SU-DHL-6 (cell line): ENCODE data around the gene ATP6V0D1.

Experiments
- H2AFZ ChIP-seq: fragments of 200-600 bp; sonication (generic); 2 replicates; pipeline ENCODE4 v1.6.1; 2014; ENCODE audit warnings: low read depth, mild to moderate bottlenecking, moderate library complexity, mixed read lengths, antibody characterized with exemption, low read length; ENCODE audit not compliant: severe bottlenecking
- H3F3A ChIP-seq: fragments of 200-600 bp; shearing (Covaris generic); 2 replicates; pipeline ENCODE4 v1.6.0; 2016; ENCODE audit warnings: antibody characterized with exemption, mild to moderate bottlenecking; ENCODE audit not compliant: insufficient read depth
- H3K27ac ChIP-seq: fragments of 200-600 bp; sonication (generic); 2 replicates; pipeline ENCODE4 v1.5.1; 2016; ENCODE audit warnings: low read depth, mild to moderate bottlenecking, low read length, moderate library complexity, mixed read lengths
- H3K27me3 ChIP-seq: fragments of 200-600 bp; sonication (generic), shearing (Covaris generic); 2 replicates; pipeline ENCODE4 v1.6.0; 2014; ENCODE audit warnings: mild to moderate bottlenecking, low read length
- H3K36me3 ChIP-seq: fragments of 200-600 bp; sonication (generic); 2 replicates; pipeline ENCODE4 v1.6.1; 2014; ENCODE audit warnings: mild to moderate bottlenecking, low read length, mixed read lengths
- H3K4me2 ChIP-seq: fragments of 300-600, 200-600 bp; shearing (Covaris generic), sonication (generic); 2 replicates; pipeline ENCODE4 v1.6.0; 2014; ENCODE audit warnings: low read length, low read depth, mild to moderate bottlenecking; ENCODE audit not compliant: poor library complexity, severe bottlenecking
- H3K4me3 ChIP-seq: fragments of 200-600 bp; sonication (generic); 2 replicates; pipeline ENCODE4 v1.5.1; 2014; ENCODE audit warnings: antibody characterized with exemption, low read length, mild to moderate bottlenecking, mixed read lengths; ENCODE audit not compliant: insufficient read depth, poor library complexity, severe bottlenecking
- H3K79me2 ChIP-seq: fragments of 200-600 bp; sonication (generic); 2 replicates; pipeline ENCODE4 v1.6.1; 2014; ENCODE audit warnings: mild to moderate bottlenecking, low read length, moderate library complexity; ENCODE audit not compliant: insufficient read depth
- H3K9ac ChIP-seq: fragments of 200-600 bp; sonication (generic); 2 replicates; pipeline ENCODE4 v1.7.0; 2014; ENCODE audit warnings: mild to moderate bottlenecking, low read length
- H3K9me2 ChIP-seq: fragments of 200-600 bp; sonication (generic); replicated peaks from 2 replicates; pipeline ENCODE4 v1.6.1; 2014; ENCODE audit warnings: low read length; ENCODE audit not compliant: insufficient read depth
- H3K9me3 ChIP-seq: fragments of 200-600 bp; sonication (generic); 2 replicates; pipeline ENCODE4 v1.6.1; 2014; ENCODE audit warnings: low read length, mixed read lengths; ENCODE audit not compliant: insufficient read depth
- H4K20me1 ChIP-seq: fragments of 200-600 bp; sonication (generic); 2 replicates; pipeline ENCODE4 v1.6.1; 2014; ENCODE audit warnings: low read depth, mild to moderate bottlenecking, antibody characterized with exemption, low read length, moderate library complexity, mixed read lengths
- EZH2phosphoT487 ChIP-seq: fragments of 200-600 bp; sonication (generic), shearing (Covaris generic); conservative IDR thresholded peaks from 2 replicates; pipeline ENCODE4 v1.6.1; 2018; ENCODE audit warnings: mild to moderate bottlenecking, antibody characterized with exemption, low read length, moderate library complexity, mixed read lengths
- TF ChIP-seq, protein P1 (sequence below): fragments of 200-600 bp; sonication (generic); IDR thresholded peaks from one replicate; pipeline ENCODE4 v1.5.1; 2017; ENCODE audit warnings: antibody characterized with exemption, mild to moderate bottlenecking, low read length, moderate library complexity; ENCODE audit not compliant: insufficient read depth, poor library complexity, severe bottlenecking

The ATP6V0D1 gene

DNA sequence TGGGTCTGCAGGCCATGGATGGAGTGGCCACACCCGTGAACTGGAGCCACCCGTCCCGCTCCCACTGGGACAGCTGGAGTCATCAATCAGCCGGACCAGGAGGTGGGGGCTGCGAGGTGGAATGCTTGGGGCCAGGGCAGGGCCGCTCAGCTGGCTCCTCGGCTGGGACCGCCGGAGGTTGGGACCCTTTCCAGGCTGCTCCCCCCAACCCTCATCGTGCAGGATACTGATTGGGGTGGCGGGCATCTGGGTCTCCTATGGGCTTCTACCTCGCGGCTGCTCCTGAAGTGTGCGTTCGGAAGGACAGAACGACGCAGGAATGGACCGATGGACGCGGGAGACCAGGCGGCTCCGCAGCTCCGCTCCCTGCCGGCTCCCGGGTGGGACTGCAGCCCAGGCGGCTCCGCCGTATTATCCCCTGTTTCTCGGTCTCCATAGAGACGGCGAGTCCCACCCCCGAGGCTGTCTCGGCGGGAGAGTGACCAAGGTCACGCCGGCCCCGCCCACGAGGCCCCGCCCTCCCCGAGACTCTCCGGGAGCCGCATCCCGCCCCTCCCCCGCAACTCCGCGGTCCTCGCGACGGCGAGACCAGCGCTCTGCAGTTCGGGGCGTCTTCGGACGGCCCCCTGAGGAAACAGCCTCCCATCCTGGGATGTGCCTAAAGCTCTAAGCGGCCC lies 87.7 kb downstream of the ATP6V0D1 start, which contains the start of gene TPPP3:
Gene TPPP3 (minus strand): TSS at position 388 of the 677 bp plus-strand sequence. CDS start 2,387 bp downstream, outside the sequence.
- no peak within 1 kb of the TSS for H3K4me2 ChIP-seq
- no peak within 1 kb of the TSS for H3K9ac ChIP-seq
- H3K36me3 ChIP-seq: no peaks in the 10 kb centered on the region
- no peaks in the 10 kb centered on the region for H3K27me3 ChIP-seq
- TF ChIP-seq, protein P1, sequence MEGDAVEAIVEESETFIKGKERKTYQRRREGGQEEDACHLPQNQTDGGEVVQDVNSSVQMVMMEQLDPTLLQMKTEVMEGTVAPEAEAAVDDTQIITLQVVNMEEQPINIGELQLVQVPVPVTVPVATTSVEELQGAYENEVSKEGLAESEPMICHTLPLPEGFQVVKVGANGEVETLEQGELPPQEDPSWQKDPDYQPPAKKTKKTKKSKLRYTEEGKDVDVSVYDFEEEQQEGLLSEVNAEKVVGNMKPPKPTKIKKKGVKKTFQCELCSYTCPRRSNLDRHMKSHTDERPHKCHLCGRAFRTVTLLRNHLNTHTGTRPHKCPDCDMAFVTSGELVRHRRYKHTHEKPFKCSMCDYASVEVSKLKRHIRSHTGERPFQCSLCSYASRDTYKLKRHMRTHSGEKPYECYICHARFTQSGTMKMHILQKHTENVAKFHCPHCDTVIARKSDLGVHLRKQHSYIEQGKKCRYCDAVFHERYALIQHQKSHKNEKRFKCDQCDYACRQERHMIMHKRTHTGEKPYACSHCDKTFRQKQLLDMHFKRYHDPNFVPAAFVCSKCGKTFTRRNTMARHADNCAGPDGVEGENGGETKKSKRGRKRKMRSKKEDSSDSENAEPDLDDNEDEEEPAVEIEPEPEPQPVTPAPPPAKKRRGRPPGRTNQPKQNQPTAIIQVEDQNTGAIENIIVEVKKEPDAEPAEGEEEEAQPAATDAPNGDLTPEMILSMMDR: no peak
- no peak for TF ChIP-seq EZH2phosphoT487
- no peak within 1 kb of the TSS for H3K4me3 ChIP-seq
- H2AFZ ChIP-seq: no peak within 1 kb of the TSS
- no peak within 1 kb of the TSS for H3K27ac ChIP-seq
- no peaks in the 10 kb centered on the region for H3K9me3 ChIP-seq
- H3F3A ChIP-seq: no peaks in the 10 kb centered on the region
- H3K79me2 ChIP-seq: no peaks in the 10 kb centered on the region
- no peaks in the 10 kb centered on the region for H4K20me1 ChIP-seq
- H3K9me2 ChIP-seq: no peaks in the 10 kb centered on the region

DNA sequence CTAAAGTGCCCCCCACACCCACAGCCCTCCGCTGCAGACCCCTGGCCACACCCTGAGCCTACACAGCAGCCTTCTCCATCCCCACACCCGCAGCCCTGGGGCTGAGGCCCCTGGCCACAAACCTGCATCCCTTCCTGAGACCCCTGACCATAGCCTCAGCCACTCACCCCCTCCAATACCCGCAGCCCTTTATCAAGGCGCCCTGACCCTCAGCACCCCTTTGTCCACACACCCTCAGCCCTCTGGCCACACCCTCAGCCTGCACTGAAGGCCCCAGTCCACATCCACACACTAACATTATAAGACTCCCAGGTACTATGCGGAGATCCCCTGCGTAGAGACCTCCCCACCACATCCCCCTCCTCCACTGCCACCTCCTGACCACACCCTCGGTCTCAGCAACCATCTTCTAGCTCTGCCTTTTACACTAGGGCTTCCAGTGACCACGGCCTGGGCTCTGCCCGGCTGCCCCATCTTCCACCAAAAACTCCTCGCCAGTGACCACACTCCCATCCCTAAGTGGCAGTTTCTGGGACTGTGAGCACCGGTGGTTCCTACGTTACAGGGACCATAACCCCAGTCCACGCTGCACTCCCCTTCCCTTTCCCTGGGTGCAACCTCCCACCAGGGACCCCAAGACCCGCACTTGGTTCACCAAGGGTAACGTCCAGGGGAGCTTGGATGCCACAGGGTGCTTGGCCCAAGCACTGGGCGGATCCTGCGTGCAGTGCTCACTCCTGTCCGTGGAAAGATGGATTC lies 88.5 kb downstream of the ATP6V0D1 start:
- H2AFZ ChIP-seq: no peak overlapping the region
- H3K9me2 ChIP-seq: no peaks in the 10 kb centered on the region
- H3K36me3 ChIP-seq: no peaks in the 10 kb centered on the region
- no peaks in the 10 kb centered on the region for H3K79me2 ChIP-seq
- H3K27me3 ChIP-seq: no peaks in the 10 kb centered on the region
- no peak overlapping the region for H3K9ac ChIP-seq
- H3K9me3 ChIP-seq: no peaks in the 10 kb centered on the region
- H3K4me2 ChIP-seq: no peak overlapping the region
- no peaks in the 10 kb centered on the region for H4K20me1 ChIP-seq
- no peak overlapping the region for H3K27ac ChIP-seq
- H3K4me3 ChIP-seq: no peak overlapping the region
- no peak for TF ChIP-seq EZH2phosphoT487
- TF ChIP-seq, protein P1: no peak
- no peaks in the 10 kb centered on the region for H3F3A ChIP-seq

- H3K9ac ChIP-seq: no peak overlapping the region
- TF ChIP-seq, protein P1: no peak
- TF ChIP-seq EZH2phosphoT487: no peak
Measured at GRCh38 chr16:67391424-67392300, 89.3 kb downstream of the ATP6V0D1 start.

More at GRCh38 chr16:67391424-67392300, 89.3 kb downstream of the ATP6V0D1 start:
- Histone ChIP-seq H2AFZ (no peak overlapping the region), H3K9me3 (no peaks in the 10 kb centered on the region), H3F3A (no peaks in the 10 kb centered on the region), H3K27ac (no peak overlapping the region), H3K4me2 (no peak overlapping the region), H3K36me3 (no peaks in the 10 kb centered on the region), H3K27me3 (no peaks in the 10 kb centered on the region), H3K4me3 (no peak overlapping the region), H3K9me2 (no peaks in the 10 kb centered on the region), H3K79me2 (no peaks in the 10 kb centered on the region), H4K20me1 (no peaks in the 10 kb centered on the region)
